Measurements from ENCODE around the gene CALHM3.

CALHM3 gene

DNA sequence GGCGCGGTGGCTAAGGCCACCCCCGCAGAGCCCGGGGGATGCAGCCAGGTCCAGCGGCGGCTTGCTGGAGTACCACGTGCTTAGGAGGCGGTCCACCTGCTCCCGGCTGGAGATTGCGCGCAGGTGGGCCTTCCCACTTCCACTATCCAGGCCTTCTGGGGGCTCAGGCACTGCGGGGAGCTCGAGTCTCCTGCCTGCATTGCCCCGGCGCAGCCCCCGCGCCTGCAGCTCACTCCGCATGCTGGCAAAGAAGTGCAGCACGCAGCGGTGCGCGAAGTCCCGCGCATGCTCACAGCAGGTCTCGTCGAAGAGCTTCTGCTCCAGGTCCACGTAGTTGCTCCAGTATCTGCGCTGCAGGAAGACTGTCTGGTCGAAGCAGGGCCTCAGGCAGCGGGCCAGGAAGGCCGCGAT is 5.8 kb downstream of the CALHM3 start:
- DNase-seq: no peak

- DNase-seq: no peak
These were observed 7.0 kb downstream of the CALHM3 start for GRCh38 chr10:103472005-103472404.

DNA sequence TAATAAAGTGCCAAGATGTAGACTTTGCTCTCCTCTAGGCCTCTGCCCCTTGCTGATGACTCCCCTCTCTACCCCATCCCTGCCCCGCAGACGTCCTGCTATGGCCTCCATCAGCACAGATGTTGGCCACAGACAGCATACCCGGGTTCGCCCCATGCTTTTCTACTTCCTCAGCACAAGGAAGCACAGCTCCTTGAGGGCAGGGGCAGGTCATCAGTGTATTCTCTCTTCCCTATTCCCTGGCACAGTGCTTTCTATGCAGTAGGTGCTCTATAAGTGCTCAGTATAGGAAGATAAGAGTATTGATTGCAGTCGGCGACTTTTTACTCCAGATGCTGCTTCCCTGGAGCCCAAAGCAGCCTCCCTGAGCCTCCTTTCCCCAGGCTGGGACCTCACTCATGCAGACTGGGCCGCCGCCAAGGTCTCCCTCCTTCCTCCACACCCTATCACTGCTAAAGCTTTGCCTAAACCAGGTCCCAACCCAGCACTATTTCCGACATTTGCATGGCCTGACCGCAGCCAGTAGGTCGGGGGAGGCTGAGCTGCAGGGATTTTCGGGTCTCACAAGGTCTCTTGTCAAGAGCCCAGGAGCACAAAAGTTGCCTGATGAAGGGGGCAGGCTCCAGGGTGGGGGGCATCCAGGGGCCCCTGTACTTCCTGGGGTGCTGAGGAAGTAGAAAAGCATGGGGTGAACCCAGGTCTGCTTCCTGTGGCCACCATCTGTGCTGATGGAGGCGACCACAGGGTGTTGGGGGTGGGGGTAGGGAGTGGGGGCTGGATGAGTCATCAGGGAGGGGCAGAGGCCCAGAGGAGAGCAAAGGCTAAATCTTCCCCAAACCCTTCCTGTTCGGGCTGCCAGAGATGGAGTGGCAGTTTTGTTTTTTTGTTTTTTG is 8.0 kb downstream of the CALHM3 start:
- DNase-seq: peak; percentile 84

DNA sequence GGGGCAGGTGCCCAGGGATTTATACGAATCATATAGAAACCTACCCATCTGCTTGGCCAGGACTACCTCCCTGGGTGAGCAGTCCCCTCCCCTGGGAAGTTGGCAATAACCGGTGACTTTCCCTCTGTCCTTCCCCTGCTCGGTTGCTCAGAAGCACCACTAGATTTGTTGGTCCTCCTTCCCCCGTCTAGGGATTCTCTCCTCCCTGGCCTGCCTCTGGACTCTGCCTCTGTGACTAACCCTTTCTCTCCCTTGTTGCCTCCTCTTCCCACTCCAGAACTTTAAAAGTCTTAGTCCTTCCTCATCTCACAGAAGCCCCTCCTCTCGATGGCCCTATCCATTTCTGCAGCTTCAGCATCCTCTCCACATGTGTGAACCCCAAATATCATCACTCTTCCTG is 9.8 kb downstream of the CALHM3 start:
- no peak for DNase-seq

GRCh38 chr10:103467406-103467805 is 11.6 kb downstream of the CALHM3 start:
- DNase-seq: no peak

GRCh38 chr10:103466734-103467133 is 12.3 kb downstream of the CALHM3 start:
- DNase-seq: no peak

GRCh38 chr10:103465411-103466179 is 13.4 kb downstream of the CALHM3 start:
- no peak for DNase-seq

GRCh38 chr10:103463499-103463898 is 15.5 kb downstream of the CALHM3 start:
- DNase-seq: no peak

DNA sequence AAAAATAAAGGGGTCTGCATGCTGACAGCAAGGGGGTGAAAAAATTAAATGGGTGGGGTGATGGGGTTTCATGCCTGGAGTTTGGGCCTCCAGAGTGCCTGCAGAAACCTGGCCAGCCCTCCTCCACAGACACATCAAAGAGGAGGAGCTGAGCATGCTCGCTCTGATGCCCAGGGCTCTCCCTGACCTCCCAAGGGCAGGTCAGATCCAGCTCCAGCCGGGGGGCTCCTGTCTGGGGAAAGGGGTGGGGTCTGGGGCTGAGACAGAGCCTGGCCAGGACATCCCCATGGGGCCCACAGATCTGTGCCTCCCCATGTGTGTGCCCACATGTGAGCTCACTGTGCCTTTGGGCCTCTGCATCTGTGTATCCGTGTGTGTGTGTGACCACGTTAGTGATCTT is 19.4 kb downstream of the CALHM3 start:
- no peak for DNase-seq

DNA sequence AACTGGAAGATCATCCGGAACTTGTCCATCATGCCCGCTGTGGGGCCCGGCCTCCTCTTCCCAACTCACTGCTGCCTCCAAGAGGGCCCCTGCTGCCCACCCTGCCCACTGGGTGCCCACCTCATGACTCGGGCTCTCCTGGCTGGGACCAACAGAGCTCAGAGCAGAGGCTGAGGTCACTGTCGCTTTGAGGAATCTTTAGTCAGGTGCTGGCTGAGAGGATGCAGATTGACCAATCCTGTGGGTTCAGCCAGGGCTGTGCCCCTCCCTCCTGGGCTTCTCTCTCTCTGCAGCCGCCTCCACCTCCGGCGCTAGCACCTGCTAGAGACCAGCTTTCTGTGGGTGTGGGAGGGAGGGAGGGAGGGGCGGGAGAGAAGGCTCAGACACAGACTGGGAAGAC is 20.3 kb downstream of the CALHM3 start, which contains the start of gene CALHM1:
Gene CALHM1, minus strand, starts transcription at position 181 of the 400 bp plus-strand sequence. Its CDS starts 149 bp downstream, at position 32.
- no peak for DNase-seq

GRCh38 chr10:103457896-103458583 is 21.0 kb downstream of the CALHM3 start:
- DNase-seq: no peak

GRCh38 chr10:103457176-103457712 is 21.8 kb downstream of the CALHM3 start:
- no peak for DNase-seq

DNA sequence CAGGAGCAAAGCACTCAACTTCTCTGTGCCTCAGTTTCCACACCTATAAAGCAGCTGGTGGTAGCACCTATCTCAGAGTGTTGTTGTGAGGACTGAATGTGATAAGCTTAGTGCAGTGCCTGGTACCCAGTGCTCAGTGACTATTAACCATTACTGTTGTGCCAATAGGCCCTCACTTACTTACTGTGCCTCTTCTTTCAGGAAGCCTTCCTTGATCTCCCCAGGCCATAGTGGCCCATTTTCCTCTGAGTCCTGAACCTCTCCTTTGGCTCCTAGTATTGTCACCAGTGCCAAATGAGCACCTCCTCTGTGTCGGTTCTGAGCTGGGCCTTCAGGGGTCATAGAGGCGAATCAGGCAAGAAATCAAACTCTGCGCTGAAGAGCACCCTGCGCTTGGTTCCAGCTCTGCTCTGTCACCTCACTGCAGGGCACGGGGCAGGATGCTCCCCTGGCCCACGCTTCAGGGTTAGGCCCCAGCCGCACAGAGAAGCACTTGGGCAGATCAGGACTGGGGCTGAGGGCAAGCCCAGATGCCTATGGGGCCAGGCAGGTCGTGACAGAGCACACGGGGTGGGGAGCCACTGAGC is 22.9 kb downstream of the CALHM3 start:
- DNase-seq: no peak

- no peak for DNase-seq
These were observed 23.8 kb downstream of the CALHM3 start for GRCh38 chr10:103455235-103455634.

DNA sequence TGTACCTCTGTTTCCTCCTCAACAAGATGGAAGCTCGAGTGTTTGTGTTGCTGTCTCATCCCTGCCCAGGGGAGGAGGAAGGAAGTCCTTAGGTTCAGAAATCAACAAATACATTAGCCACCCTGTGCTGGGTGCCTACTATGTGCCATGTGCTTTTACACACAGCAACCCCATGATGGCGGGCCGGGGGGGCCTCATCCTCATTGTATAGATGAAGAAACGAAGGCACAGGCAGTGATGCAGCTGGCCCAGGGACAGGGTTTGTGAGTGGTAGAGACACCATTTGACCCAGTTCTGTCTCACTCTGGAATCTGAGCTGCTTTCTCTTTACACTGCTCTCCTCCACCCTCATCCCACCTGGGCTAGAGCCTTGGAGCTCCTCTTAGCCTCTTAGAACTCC is 25.0 kb downstream of the CALHM3 start:
- no peak for DNase-seq

GRCh38 chr10:103452506-103453230 is 26.4 kb downstream of the CALHM3 start:
- no peak for DNase-seq

DNA sequence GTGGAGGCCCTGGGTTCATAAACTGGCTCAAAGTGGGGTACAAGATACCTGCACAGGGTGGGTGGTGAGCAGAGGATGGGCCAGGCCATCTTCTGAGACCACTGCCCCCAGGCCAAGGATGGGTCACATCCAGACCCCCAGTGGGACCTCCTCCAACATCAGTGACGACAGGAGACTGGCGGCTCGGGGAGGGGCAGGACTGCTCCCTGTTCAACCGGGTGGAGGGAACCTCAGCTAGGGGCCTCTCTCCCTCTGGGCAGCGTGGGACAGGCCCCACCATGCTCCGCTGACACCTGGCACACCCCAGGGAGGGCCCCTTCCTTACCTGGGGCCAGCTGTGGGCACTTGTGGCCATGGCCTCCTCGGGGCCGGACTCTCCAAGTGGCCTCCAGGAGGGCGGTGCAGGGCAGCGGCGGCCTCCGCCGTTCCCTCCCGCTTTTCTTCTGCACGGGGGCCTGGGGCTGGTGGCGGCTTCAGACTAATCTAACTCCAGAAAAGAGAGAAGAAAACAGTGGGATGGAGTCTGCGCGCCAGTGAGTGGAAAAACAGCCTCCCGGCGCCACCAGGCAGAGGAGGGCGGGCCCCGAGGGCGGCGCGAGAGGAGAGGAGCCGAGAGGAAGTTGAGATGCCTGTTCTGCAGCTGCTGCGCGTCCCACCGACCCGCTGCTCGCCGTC is 27.1 kb downstream of the CALHM3 start, which contains the start of gene CALHM2:
Gene CALHM2, minus strand, starts transcription at position 540 of the 675 bp plus-strand sequence. CDS start 2,429 bp downstream, outside the sequence.
- peak; percentile 50 for DNase-seq

- peak; percentile 59 for DNase-seq
These were observed 27.8 kb downstream of the CALHM3 start for GRCh38 chr10:103451091-103451813.

DNA sequence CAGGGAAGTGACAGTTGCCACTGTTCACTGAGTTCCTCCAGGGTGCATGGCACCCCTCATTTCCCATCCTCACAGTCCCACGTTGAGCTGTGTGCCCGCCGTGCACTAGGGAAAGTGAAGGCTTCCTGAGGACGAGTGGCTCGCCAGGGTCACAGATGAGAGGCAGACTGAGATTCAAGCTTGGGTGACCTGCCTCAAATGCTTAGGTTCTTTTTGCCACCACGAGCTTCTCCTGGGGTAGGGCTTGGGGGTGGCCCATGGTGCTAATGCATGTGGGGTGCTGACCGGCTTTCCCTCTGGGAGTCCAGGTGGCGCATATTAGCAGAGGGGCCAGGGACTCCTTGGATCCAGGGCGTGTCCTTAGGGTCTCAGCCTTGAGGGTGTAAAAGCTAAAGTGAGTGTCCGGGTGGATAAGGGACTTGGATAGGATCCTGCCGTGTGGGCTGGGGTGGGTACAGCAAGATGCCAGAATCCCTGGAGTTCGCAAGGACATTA is 28.8 kb downstream of the CALHM3 start:
- DNase-seq: no peak
